HepG2 (cell line): ENCODE results near the gene STYX. TPM values are rescaled to one million over a fixed set of nuclear protein-coding genes. Genes with fewer than 3 reads are reported as not detected.

Source experiments
- ATRX ChIP-seq: sonication (generic); formaldehyde crosslinking; IDR thresholded peaks from 2 replicates; pipeline ENCODE4 v1.4.0; 2020; ENCODE audit warnings: missing genetic modification reagents, borderline replicate concordance
- CENPBD1 ChIP-seq: sonication (generic); formaldehyde crosslinking; IDR thresholded peaks from 2 replicates; pipeline ENCODE4 v1.8.0; 2022; ENCODE audit warnings: missing genetic modification reagents, low read depth, mild to moderate bottlenecking, borderline replicate concordance
- DR1 ChIP-seq: sonication (generic); formaldehyde crosslinking; IDR thresholded peaks from 2 replicates; pipeline ENCODE4 v1.8.0; 2021; ENCODE audit warnings: mild to moderate bottlenecking, missing genetic modification reagents, inconsistent platforms
- E2F1 ChIP-seq: sonication (generic); formaldehyde crosslinking; IDR thresholded peaks from 2 replicates; pipeline ENCODE4 v1.5.0; 2020; ENCODE audit warnings: missing genetic modification reagents
- GRHL1 ChIP-seq: sonication (generic); formaldehyde crosslinking; conservative IDR thresholded peaks from 2 replicates; pipeline ENCODE4 v1.8.0; 2022; ENCODE audit warnings: missing genetic modification reagents
- IRF1 ChIP-seq: sonication (generic); formaldehyde crosslinking; IDR thresholded peaks from 2 replicates; pipeline ENCODE4 v1.4.0; 2020; ENCODE audit warnings: low read depth, mild to moderate bottlenecking, missing genetic modification reagents
- MAF1 ChIP-seq: sonication (generic); formaldehyde crosslinking; IDR thresholded peaks from 2 replicates; pipeline ENCODE4 v1.5.0; 2020; ENCODE audit warnings: missing genetic modification reagents, borderline replicate concordance
- MED13 ChIP-seq: sonication (generic); formaldehyde crosslinking; IDR thresholded peaks from 2 replicates; pipeline ENCODE4 v1.5.0; 2020; ENCODE audit warnings: missing genetic modification reagents
- MIXL1 ChIP-seq: IDR thresholded peaks from 2 replicates; pipeline ENCODE4 v1.6.1; 2016
- MTERF4 ChIP-seq: sonication (generic); formaldehyde crosslinking; IDR thresholded peaks from 2 replicates; pipeline ENCODE4 v1.8.0; 2023; ENCODE audit warnings: mild to moderate bottlenecking, missing genetic modification reagents
- NONO ChIP-seq, 2 experiments: fragments of 450-650 bp in 1 of 2; sonication (generic) in 1 of 2; formaldehyde crosslinking in 1 of 2; IDR thresholded peaks in 1 of 2; conservative IDR thresholded peaks in 1 of 2; 2 replicates each; pipeline versions ENCODE4 v1.6.1 to v1.8.0; 2017 to 2022; ENCODE audit warnings: mild to moderate bottlenecking in 1 of 2, missing genetic modification reagents in 1 of 2, moderate library complexity in 1 of 2
- RFXANK ChIP-seq: IDR thresholded peaks from 2 replicates; pipeline ENCODE4 v1.6.1; 2016
- SOX6 ChIP-seq, 2 experiments: fragments of 450-650 bp in 1 of 2; sonication (generic) in 1 of 2; formaldehyde crosslinking in 1 of 2; IDR thresholded peaks; 2 replicates each; pipeline versions ENCODE4 v1.4.0 to v1.6.1; 2017 to 2020; ENCODE audit warnings: antibody characterized with exemption in 1 of 2, mild to moderate bottlenecking in 1 of 2, missing genetic modification reagents in 1 of 2
- ZNF275 ChIP-seq: sonication (generic); formaldehyde crosslinking; IDR thresholded peaks from 2 replicates; pipeline ENCODE4 v1.8.0; 2022; ENCODE audit warnings: missing genetic modification reagents, mild to moderate bottlenecking, inconsistent platforms, borderline replicate concordance
- ZNF44 ChIP-seq: sonication (generic); formaldehyde crosslinking; IDR thresholded peaks from 2 replicates; pipeline ENCODE4 v1.5.1; 2020; ENCODE audit warnings: mild to moderate bottlenecking, missing genetic modification reagents
- ZNF543 ChIP-seq: sonication (generic); formaldehyde crosslinking; IDR thresholded peaks from 2 replicates; pipeline ENCODE4 v1.4.0; 2020; ENCODE audit warnings: mild to moderate bottlenecking, missing genetic modification reagents
- ZNF768 ChIP-seq: sonication (generic); formaldehyde crosslinking; IDR thresholded peaks from 2 replicates; pipeline ENCODE4 v1.4.0; 2020; ENCODE audit warnings: missing genetic modification reagents
- ZNF777 ChIP-seq: sonication (generic); formaldehyde crosslinking; IDR thresholded peaks from 2 replicates; pipeline ENCODE4 v1.4.0; 2020; ENCODE audit warnings: missing genetic modification reagents
- polyA plus RNA-seq, 8 experiments: library from polyadenylated mRNA; depleted of rRNA in 3 of 8; stranded (reverse) in 7 of 8; unstranded in 1 of 8; fragments of >200 nt; fragmentation: Illumina TruSeq in 4 of 8; extraction: Trizol in 4 of 8; gene quantifications; 2 replicates each; pipeline versions ENCODE4 v1.2.1 to v1.2.3, GENCODE V29; 2011 to 2016; ENCODE audit warnings: low read depth in 4 of 8, missing spikeins in 1 of 8, mixed read lengths in 1 of 8; ENCODE audit not compliant: insufficient read depth in 1 of 8
- total RNA-seq, 5 experiments: library from RNA; depleted of rRNA; stranded (reverse); fragments of >200 nt; fragmentation: Illumina TruSeq; extraction: Trizol; gene quantifications; 2 replicates each; pipeline ENCODE4 v1.2.3, GENCODE V29; 2016; ENCODE audit warnings: low read depth in 1 of 5
- TF ChIP-seq, protein P1 (sequence below): sonication (generic); formaldehyde crosslinking; IDR thresholded peaks from 2 replicates; pipeline ENCODE4 v1.5.0; 2020; ENCODE audit warnings: missing genetic modification reagents, mild to moderate bottlenecking, borderline replicate concordance
- TF ChIP-seq, protein P2 (sequence below): sonication (generic); formaldehyde crosslinking; IDR thresholded peaks from 2 replicates; pipeline ENCODE4 v1.4.0; 2020; ENCODE audit warnings: missing genetic modification reagents

Gene STYX
- total and polyA plus RNA-seq, 2 of the 13 experiments (the other 11 are each of a cell fraction or from before 2014, with no cell fraction given), result 6.6 to 10.9 TPM

GRCh38 chr14:52729925-52730708 lies at the start of gene STYX (continued):
- TF ChIP-seq CENPBD1, result no peak
- no peak for TF ChIP-seq GRHL1 (CRISPR knock-in tag)
- TF ChIP-seq NONO (IDR thresholded peaks at IDR 0.05), result no peak
- peak; percentile 66; the same call in 1 of the 2 replicates for TF ChIP-seq NONO (CRISPR knock-in tag; conservative IDR thresholded peaks at IDR 0.05)
- TF ChIP-seq ZNF543 (CRISPR knock-in tag), result no peak
- TF ChIP-seq DR1 (CRISPR knock-in tag), result peak; percentile 65; the same call in 1 of the 2 replicates
- TF ChIP-seq MED13 (CRISPR knock-in tag), result peak; percentile 75; the same call in 1 of the 2 replicates
- TF ChIP-seq MAF1 (CRISPR knock-in tag), result 0 out of 2 replicates have a peak, but pooled peaks have one; percentile 31
- TF ChIP-seq ZNF777 (CRISPR knock-in tag), result peak; percentile 47; the same call in 1 of the 2 replicates
- TF ChIP-seq ZNF768 (CRISPR knock-in tag), result peak; percentile 60; the same call in 1 of the 2 replicates
- TF ChIP-seq, protein P1, sequence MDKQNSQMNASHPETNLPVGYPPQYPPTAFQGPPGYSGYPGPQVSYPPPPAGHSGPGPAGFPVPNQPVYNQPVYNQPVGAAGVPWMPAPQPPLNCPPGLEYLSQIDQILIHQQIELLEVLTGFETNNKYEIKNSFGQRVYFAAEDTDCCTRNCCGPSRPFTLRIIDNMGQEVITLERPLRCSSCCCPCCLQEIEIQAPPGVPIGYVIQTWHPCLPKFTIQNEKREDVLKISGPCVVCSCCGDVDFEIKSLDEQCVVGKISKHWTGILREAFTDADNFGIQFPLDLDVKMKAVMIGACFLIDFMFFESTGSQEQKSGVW (CRISPR knock-in tag), result 0 out of 2 replicates have a peak, but pooled peaks have one; percentile 65
- TF ChIP-seq, protein P2, sequence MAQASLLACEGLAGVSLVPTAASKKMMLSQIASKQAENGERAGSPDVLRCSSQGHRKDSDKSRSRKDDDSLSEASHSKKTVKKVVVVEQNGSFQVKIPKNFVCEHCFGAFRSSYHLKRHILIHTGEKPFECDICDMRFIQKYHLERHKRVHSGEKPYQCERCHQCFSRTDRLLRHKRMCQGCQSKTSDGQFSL (CRISPR knock-in tag), result peak; percentile 89
- TF ChIP-seq IRF1, result no peak
- TF ChIP-seq ZNF275, result peak; percentile 33; the same call in 1 of the 2 replicates
- TF ChIP-seq SOX6 (IDR thresholded peaks at IDR 0.05), result no peak
- TF ChIP-seq SOX6 (CRISPR knock-in tag; IDR thresholded peaks at IDR 0.05), result peak; percentile 47; the same call in 1 of the 2 replicates
- TF ChIP-seq ZNF44, result 0 out of 2 replicates have a peak, but pooled peaks have one; percentile 24
- peak; percentile 9; the same call in 1 of the 2 replicates for TF ChIP-seq RFXANK (CRISPR knock-in tag)
- peak; percentile 72 for TF ChIP-seq MTERF4 (CRISPR knock-in tag)
- 0 out of 2 replicates have a peak, but pooled peaks have one; percentile 36 for TF ChIP-seq MIXL1 (CRISPR knock-in tag)
- no peak for TF ChIP-seq ATRX (CRISPR knock-in tag)
- peak; percentile 59; the same call in 1 of the 2 replicates for TF ChIP-seq E2F1 (CRISPR knock-in tag)
